ENCODE measurements around the gene SEPTIN1.

SEPTIN1 gene, protein sequence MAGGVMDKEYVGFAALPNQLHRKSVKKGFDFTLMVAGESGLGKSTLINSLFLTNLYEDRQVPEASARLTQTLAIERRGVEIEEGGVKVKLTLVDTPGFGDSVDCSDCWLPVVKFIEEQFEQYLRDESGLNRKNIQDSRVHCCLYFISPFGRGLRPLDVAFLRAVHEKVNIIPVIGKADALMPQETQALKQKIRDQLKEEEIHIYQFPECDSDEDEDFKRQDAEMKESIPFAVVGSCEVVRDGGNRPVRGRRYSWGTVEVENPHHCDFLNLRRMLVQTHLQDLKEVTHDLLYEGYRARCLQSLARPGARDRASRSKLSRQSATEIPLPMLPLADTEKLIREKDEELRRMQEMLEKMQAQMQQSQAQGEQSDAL

DNA sequence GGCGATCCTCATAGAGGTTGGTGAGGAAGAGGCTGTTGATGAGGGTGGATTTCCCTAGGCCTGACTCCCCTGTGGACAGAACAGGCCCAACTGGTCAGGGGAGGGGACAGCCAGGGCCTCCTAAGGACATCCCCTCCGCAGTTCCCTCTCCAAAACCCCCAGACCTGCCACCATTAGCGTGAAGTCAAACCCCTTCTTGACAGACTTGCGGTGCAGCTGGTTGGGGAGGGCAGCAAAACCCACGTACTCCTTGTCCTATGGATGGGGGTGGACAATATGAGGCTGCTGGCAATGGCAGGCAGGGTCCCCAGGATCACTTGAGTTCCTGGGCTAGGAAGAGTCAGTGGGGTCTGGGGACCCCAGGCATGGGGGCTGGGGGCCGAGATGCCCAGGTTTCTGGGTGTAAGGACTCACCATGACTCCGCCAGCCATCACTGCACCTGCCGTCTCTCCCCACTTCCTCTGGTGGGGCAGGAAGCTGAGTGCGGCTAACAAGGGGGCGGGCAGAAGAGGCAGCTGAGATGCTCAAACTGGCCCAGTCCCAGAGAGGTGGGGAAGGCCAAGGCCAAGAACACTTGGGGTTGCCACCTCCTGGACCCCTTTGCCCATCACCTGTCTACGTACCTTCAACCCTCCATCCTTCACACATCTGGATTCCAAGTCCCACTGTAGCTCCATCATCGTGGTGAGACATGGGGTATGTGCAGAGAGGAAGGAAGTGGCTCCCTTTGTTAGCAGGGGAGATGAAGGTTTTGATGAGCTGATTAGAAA, at the start of gene SEPTIN1:
SEPTIN1 (minus strand) TSS at position 451 of the 771 bp plus-strand sequence; CDS start at position 432, 19 bp downstream.
- DNase-seq, result peak; percentile 72

DNA sequence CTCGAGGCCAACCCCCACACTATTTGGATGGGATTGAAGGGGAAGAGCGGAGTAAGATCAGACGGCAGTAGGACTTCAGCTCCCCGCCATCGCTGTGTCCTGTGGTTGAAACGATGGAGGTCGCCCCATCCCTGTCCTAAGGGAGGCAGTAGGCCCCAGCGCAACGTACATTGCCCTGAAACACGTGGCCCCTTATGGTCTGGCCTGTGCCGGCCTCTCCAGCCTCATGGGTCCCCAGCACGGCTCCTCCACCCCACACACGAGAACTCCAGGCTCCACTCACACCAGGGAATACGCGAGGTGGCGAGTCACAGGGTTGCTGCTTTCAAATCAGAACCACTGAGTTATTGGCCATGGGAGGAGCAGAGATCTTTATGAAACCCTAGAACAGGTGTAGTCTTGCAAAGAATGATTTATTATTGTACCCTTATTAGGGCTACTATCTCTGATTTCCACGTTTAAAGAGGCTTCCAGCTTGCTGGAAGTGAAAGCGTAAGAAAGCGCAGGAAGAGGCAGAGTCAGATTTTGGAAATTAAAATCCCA, 48.1 kb upstream of the SEPTIN1 start:
- DNase-seq, result no peak

DNA sequence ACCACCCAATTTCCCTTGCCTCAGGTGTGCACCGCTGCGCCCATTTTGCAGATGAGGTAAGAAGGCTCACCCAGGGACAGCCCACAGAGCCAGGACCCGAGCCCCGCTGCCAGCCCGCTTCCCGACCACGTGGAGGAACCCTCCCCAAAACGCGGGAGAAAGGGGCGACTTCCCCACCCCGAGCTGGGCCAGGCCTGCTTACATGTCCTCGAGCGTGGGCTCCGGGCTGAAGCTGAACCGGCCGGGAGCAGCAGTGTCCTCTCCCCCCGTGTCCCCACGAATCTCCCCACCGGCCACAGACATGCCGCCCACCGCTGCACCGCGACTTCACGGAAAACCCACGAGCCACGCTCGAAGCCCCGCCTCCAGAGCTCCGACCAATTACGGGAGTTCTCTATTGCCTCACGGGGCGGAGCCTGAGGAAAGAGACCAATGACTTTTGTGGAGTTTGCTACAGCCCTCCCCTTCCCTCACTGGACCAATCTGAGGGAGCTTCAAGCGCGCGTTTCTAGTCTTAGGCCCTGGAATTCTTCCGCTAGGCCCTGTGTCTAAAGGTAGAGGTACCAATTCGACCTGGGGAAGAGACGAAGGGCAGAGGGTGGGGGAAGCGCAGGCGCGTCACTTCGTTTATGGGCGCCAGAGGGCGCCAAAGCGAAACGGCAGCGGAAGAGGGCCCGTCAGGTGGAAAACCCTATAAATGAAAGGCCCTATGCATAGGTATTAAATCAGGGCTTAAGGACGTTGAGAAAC, 47.5 kb upstream of the SEPTIN1 start, which contains the start of gene DCTPP1:
DCTPP1 (minus strand) TSS at position 353 of the 750 bp plus-strand sequence; CDS start at position 303, 50 bp downstream.
- peak; percentile 91 for DNase-seq

DNA sequence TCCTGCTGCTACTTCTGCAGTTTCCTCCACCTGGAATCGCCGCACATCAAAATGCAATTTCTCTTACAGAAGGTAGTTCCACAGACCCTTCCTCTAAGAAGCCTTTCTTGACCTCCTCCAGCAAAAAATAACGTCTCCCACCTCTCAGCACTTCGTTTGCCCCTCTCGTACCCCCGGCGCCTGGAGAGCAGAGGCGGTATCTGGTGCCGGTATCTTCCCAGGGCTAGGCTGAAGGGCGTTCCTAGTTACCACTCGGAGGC, 47.0 kb upstream of the SEPTIN1 start:
- DNase-seq, result no peak

DNA sequence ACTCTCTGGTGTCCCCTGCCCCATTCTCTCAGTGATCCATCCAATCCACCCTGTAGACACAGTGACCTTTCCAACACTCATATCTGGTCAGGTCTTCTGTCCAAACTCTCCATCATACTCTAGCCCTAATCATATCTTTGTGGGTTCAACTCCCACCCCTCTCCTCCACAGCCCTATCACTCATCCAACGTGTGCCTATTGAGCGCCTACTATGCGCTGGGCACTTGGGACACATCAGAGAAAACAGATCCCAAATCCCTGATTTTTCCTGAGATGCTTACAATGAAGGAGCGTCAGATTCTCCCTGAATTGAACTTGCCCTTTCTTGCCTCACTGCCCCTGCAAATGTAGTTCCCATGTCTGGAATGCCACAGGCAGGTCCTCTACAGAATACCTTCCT, 45.7 kb upstream of the SEPTIN1 start:
- no peak for DNase-seq

DNA sequence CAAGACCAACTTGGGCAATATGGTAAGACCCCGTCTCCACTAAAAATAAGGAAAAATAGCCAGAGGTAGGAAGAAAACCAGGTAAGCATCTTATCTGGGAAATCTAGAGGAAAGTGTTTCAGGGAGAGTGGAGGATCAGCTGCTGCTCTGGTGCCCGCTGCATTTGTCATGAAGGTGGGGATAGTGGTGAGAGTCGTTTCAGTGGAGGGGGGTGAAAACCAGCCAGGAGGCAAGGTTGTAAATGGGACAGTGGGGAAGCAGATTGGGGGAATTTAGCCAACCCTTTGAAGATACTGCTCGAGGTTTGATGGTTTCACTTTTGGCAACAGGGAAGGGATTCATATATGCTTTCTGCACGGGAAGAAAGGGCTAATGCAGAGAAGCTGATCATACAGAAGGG, 38.6 kb upstream of the SEPTIN1 start:
- no peak for DNase-seq

DNA sequence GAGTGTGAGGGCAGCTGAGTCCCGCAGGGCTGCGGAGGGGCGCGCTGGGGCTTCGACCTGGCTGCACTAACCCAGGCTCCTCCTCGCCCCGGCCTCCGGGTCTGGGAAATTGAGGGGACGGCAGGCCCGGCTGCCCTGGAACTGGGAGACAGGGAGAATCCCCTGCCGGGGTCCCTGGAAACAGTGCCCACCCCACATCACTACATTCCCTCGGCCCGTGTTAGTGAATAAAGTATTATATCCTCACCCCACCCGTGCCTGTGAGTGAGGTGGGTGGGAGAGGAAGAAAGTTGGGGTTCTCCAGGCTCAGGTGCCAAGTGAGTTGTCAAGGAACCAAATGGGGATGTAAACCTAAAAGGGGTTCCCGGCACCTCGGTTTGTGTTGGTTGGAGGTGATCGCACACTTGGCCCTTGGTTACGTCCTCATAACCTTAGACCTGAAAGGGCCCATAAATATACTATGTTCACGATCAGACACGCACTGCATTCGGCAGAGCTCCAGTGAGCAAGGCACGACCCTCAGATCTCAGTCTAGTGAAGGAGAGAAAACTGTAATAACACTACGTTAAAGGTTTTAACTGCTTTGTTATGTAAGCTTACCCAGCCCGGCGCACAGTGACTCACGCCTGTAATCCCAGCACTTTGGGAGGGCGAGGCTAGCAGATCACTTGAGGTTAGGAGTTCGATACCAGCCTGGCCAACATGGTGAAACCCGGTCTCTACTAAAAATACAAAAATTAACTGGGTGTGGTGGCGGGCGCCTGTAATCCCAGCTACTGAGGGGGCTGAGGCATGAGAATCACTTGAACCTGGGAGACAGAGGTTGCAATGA, 36.2 kb upstream of the SEPTIN1 start:
- DNase-seq, result no peak

DNA sequence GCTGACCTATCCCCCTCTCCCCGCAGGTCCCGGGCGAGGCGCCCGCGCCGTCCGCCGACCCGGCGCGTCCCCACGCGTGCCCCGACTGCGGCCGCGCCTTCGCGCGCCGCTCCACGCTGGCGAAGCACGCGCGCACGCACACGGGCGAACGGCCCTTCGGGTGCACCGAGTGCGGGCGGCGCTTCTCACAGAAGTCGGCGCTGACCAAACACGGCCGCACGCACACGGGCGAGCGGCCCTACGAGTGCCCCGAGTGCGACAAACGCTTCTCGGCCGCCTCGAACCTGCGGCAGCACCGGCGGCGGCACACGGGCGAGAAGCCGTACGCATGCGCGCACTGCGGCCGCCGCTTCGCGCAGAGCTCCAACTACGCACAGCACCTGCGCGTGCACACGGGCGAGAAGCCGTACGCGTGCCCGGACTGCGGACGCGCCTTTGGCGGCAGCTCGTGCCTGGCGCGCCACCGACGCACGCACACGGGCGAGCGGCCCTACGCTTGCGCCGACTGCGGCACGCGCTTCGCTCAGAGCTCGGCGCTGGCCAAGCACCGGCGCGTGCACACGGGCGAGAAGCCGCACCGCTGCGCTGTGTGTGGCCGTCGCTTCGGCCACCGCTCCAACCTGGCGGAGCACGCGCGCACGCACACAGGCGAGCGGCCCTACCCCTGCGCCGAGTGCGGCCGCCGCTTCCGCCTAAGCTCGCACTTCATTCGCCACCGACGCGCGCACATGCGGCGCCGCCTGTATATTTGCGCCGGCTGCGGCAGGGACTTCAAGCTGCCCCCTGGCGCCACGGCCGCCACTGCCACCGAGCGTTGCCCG, 35.4 kb upstream of the SEPTIN1 start:
- DNase-seq, result peak; percentile 87

DNA sequence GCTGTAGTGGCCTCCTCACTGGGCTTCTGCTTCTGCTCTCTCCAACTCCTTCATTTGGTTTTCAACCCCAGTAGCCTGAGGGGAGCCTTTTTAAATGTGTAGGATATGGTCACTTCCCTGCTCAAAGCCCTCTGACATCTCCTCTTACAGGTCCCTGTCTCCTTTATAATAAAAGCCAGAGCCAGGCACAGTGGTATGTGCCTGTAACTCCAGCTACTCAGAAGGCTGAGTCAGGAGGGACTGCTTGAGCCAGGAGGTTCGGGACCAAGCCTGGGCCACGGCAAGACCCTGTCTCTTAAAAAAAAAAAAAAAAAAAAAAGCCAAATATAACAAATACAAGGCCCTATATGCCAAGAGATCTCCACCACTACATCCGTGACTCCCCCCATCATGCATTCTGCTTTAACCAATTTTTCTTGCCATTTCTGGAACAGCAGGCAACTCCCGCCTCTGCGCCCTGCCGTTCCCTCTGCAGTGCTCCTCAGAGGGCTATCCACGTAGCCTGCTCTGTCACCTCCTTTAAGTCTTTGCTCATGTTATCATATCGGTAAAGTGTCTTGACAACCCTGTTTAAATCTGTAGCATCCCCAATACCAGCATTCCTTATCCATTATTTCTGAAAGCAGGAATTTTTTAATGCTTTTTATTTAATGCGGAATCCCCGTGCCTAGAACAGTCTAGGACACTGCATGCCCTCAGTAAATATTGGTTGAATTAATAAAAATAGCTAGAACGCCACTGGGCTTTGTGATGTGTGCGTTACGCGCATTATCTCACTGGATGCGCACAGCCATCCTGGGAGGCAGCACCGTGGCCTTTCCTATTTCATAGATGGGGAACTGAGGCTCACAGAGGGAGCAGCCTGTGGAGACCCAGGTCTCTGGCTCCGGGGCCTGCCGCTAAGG, 34.5 kb upstream of the SEPTIN1 start:
- DNase-seq, result no peak

DNA sequence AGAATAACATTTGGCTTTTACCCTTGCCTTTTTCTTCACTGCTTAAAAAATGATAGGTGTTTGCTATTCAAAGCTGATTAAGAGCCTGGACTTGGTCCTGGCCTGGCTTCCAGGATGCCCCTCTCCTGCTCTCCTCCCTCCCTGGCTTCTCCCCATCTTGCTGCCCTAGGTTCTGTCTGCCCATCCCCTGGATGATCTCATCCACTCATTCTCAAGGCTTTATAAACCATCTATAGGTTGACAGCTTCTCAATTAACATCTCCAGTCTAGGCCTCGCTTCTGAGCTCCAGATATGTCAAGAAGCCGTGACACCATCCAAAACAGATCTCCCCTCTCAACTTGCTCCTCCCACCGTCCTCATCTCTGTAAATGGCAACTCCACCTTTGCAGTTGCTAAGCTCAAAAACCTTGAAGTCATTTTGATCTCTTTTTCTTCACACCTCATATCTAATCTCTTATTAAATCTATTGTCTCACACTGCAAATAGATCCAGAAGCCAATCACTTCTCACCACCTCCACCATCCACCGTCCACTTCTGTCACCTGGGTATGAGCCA, 33.8 kb upstream of the SEPTIN1 start:
- no peak for DNase-seq

DNA sequence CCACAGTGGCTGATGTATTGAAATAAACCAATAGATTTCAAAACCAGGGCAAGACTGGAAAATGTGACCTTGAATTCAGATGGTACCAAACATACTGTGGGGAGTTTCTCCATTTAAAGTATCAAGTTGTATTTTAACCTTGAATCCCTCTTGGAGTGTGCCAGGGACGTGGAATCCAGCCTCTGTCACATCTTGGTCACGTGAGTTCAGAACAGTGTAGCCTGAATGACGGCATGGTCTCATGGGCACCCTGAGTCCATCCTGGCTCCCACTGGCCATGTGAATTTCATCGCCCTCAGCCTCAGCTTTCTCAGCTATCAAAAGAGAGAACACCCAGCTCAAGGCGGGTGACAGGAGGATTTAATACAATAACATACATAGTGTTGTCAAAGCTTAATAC, 31.8 kb upstream of the SEPTIN1 start:
- DNase-seq, result no peak

DNA sequence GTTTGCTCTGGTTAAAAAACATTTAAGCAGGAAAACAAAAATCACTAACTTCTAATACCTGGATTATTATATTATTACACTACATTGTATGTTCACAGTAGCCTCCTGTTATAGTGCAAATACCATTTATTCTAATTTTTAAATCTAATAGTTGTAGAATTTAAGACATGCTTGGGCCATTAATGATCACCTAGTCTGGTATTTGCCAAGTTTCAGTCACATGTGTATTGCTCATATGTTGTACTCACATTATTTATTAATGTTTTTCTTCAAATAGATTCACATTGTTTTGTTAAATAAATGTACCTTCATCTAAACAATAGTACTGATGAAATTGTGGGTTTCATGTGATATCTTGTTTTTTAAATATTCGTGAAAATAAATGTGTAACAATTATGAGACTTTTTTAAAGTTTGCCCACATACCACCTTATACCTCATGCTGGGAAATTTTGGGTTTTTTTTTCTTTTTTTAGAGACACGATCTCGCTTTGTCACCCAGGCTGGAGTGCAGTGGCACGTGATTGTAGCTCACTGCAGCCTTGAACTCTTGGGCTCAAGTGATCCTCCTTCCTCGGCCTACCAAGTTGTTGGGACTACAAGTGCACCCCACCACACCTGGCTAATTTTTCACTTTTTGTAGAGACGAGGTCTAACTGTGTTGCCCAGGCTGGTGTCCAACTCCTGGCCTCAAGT, 30.9 kb upstream of the SEPTIN1 start:
- DNase-seq, result no peak

DNA sequence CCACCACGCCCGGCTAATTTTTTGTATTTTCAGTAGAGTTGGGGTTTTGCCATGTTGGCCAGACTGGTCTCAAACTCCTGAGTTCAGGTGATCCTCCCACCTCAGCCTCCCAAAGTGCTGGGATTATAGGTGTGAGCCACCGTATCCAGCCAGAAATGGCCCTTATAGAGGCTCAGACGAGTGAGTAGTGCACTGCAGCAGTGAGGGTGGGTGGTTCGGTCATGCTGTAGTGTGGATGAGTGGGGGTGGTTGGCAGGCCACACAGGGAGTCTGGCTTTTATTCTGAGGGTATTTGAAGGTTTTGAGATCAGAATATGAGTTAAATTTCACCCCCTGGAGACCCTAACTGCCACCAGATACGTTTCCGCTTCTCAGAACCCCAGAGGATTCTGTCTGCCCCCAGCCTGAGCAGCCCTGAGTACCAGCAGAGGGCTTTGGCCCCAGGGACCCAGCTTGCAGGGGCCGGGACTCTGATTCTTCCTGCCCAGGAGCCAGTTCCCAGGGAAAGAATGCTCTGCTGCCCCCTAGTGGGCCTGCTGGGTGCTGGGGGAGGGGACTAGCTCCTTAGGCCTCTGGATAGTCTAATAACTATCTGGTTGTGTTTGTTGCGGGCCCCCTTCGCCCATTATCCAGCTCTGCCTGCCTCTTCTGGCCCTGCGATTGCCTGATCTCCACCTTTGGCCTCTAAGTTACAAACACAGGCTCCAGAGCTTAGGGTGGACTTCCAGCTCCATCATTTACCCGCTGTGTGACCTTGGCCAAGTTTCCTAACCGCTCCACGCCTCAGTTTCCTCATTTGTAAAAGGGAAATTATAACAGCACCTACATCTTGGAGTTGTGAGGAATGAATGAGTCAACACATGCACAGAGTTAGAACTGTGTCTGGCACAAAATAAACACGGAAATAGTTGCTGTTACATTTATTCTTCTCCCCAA, 27.0 kb upstream of the SEPTIN1 start:
- peak; percentile 91 for DNase-seq

DNA sequence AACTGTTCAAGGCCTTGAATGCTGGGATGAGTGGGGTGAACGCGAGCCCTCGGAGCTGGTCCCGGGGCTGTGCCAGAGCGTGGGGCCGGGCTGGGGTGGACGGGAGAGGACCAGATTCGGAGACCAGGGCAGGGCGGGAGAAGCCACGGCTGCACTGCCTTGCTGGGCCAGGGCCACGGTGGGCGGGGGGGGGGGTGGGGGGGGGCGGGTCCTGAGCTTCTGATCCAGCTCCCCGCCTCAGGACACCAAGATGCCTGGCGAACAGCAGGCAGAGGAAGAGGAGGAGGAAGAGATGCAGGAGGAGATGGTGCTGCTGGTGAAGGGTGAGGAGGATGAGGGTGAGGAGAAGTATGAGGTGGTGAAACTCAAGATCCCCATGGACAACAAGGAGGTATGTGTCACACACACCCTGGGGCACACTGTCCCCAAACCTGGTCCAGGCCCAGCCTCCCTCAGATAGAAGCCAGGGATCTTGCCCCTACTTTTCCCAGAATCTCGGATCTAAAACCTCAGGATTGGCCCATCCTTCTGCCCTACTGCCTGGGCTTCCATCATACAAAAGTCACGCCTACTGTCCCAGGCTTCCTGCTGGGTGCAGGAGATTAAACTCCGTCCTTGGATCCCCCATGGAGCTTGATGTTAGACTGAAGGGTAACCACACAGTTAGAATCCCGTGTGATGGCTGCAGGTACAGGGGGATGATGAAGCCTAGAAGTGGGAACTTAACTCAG, 25.6 kb upstream of the SEPTIN1 start:
- no peak for DNase-seq

DNA sequence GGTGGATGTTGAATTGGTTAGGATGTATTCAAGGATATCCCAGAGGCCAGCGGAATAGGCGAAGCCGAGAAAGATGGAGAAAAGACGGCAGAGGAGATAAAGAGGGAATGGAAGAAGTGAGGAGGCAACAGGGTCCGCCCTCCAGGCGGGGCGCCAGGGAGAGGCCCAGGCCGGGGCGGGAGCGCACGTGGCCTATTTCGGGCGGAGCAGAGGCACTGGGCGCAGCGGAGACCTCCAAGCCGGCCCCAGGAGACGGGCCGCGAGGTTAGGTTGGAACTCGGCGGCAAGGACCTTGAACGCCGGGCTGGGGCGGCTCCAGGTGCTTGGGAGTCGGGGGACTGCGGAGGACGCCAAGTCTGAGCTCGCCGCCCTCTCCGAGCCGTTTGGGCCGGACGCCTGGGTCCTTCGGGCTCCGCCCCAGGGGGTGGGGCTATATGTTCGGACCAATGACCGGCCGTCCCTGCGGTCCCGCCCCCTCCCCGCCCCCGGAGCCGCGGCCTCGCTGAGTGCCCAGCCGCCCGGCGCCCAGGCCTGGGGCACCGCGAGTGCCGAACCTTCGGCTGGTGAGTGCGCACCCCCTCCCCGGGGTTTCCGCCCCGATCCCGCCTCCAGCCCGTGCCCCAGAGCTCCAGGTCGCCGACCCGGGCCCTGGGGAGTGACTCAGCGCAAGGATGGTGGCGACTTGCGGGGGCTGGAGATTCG, 24.9 kb upstream of the SEPTIN1 start, which contains the start of gene ZNF771:
ZNF771 (plus strand) TSS at position 505 of the 702 bp plus-strand sequence. CDS start 448 bp downstream, outside the sequence.
- DNase-seq, result peak; percentile 95

DNA sequence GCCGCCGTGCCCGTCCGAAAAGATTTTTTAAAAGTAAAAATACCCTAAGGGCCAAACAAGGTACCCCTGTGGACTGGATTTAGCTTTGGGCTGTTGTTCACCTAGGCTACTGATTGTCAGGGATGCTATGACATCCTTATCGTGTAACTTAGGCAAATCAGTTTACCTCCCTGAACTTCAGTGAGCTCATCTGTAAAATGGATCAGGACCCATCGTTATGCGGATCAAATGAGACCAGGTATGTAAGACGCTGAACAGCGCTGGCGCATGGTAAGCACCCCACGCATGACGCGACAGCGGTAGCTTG, 24.4 kb upstream of the SEPTIN1 start:
- DNase-seq, result no peak

All from activated CD4-positive, CD25-positive, alpha-beta regulatory T cell treated with anti-CD3 and anti-CD28 coated beads, Interleukin-2, amount 50 U/mL, for 72 hours (primary cell).